Activated B cell treated with CpG ODN at 0.5 μM for 24 hours (primary cell): ENCODE results near the gene CETN3. TPM values are rescaled to one million over a fixed set of nuclear protein-coding genes. Genes with fewer than 3 reads are reported as not detected.

ENCODE experiments used
- ATAC-seq: fragments of 200-7000 bp; cut with Tn5 transposase; one replicate; pipeline ENCODE4 v1.10.0; 2021; ENCODE audit warnings: low read depth, mild to moderate bottlenecking, moderate library complexity
- CTCF ChIA-PET: fragments of 350-600 bp; sonication (Branson Sonifier 250); formaldehyde crosslinking; loops from one replicate; lab custom pipeline; 2021; ENCODE audit warnings: antibody characterized with exemption; lab: Charles Lee
- POLR2A ChIA-PET: fragments of 350-600 bp; sonication (Branson Sonifier 250); formaldehyde crosslinking; loops from one replicate; lab custom pipeline; 2021; ENCODE audit warnings: antibody characterized with exemption; lab: Charles Lee
- DNase-seq: peaks from one replicate; pipeline ENCODE4 v3.0.0; 2022
- H3K27ac Mint-ChIP-seq: one replicate; pipeline ENCODE4 v1.8.0; 2020; ENCODE audit warnings: mixed read lengths
- H3K27me3 Mint-ChIP-seq: one replicate; pipeline ENCODE4 v1.8.0; 2021; ENCODE audit warnings: mixed read lengths
- H3K36me3 Mint-ChIP-seq: one replicate; pipeline ENCODE4 v1.8.0; 2021; ENCODE audit warnings: low read depth, mixed read lengths
- H3K4me1 Mint-ChIP-seq: one replicate; pipeline ENCODE4 v1.8.0; 2021; ENCODE audit warnings: mixed read lengths
- H3K4me3 Mint-ChIP-seq: one replicate; pipeline ENCODE4 v1.8.0; 2020; ENCODE audit warnings: mild to moderate bottlenecking, mixed read lengths
- H3K9me3 Mint-ChIP-seq: one replicate; pipeline ENCODE4 v1.8.0; 2020; ENCODE audit warnings: mixed read lengths
- CTCF ChIP-seq: fragments of 200-600 bp; IDR thresholded peaks from one replicate; pipeline ENCODE4 v1.8.0; 2022; ENCODE audit warnings: antibody characterized with exemption, mild to moderate bottlenecking
- intact Hi-C: fragments of 100-400 bp; cut with micrococcal nuclease; formaldehyde crosslinking; loops from one replicate; pipeline ENCODE4 v1.15.1; 2024
- total RNA-seq: library from RNA; stranded (reverse); gene quantifications from 2 replicates; pipeline ENCODE4 v1.2.3, GENCODE V29; 2022

Gene CETN3
- total RNA-seq, 1 donor from 2014 or later: 20.3 TPM

GRCh38 chr5:90408571-90409317 is 812 bp downstream of the CETN3 start:
- intact Hi-C loops: loop anchor here (1.0 to 5.0 kb wide), 5 partner anchors 66 to 1679 kb away; partner anchors contain the start of genes LYSMD3, MBLAC2 and POLR3G
- Mint-ChIP-seq H3K9me3 (no peaks in the 10 kb centered on the region), H3K27me3 (no peaks in the 10 kb centered on the region), H3K4me1 (peaks cover 11% of the 10 kb centered on the region), H3K27ac (no peak overlapping the region), H3K4me3 (no peak overlapping the region), H3K36me3 (peaks cover 25% of the 10 kb centered on the region)
- ATAC-seq (no peak), DNase-seq (no peak)
- ChIA-PET POLR2A (interaction anchor here (0.5 to 2.6 kb wide), 9 partner anchors 18 to 1519 kb away, joined by 3 to 48 read pairs (median 4); partner anchors contain the start of genes LYSMD3, MBLAC2 and POLR3G), CTCF (interaction anchor here (1.1 kb wide), 1 partner anchor 66 kb away, joined by 3 read pairs; the partner anchor contains the start of genes MBLAC2 and POLR3G)
- TF ChIP-seq CTCF: no peak

- POLR2A ChIA-PET: no interaction called here
- no peaks in the 10 kb centered on the region for H3K9me3 Mint-ChIP-seq
- DNase-seq: no peak
- intact Hi-C loops: loop anchor here (5.0 kb wide), 1 partner anchor 1519 kb away; no protein-coding TSS in a partner anchor
- peaks cover 11% of the 10 kb centered on the region for H3K4me1 Mint-ChIP-seq
- H3K27me3 Mint-ChIP-seq: no peaks in the 10 kb centered on the region
- no peak overlapping the region for H3K27ac Mint-ChIP-seq
- peaks cover 31% of the 10 kb centered on the region for H3K36me3 Mint-ChIP-seq
- no peak for TF ChIP-seq CTCF
- H3K4me3 Mint-ChIP-seq: no peak overlapping the region
- ATAC-seq: no peak
- CTCF ChIA-PET: no interaction called here
These were observed 3.1 kb downstream of the CETN3 start for GRCh38 chr5:90406466-90406865.

GRCh38 chr5:90402521-90403255 is 6.9 kb downstream of the CETN3 start:
- CTCF ChIA-PET: no interaction called here
- DNase-seq: no peak
- peaks cover 55% of the 10 kb centered on the region for H3K36me3 Mint-ChIP-seq
- POLR2A ChIA-PET: no interaction called here
- H3K4me1 Mint-ChIP-seq: peaks cover 11% of the 10 kb centered on the region
- H3K27me3 Mint-ChIP-seq: no peaks in the 10 kb centered on the region
- no peak for ATAC-seq
- intact Hi-C loops: no loop called here
- H3K27ac Mint-ChIP-seq: no peak overlapping the region
- no peak overlapping the region for H3K4me3 Mint-ChIP-seq
- H3K9me3 Mint-ChIP-seq: no peaks in the 10 kb centered on the region
- no peak for TF ChIP-seq CTCF

GRCh38 chr5:90399251-90399650 is 10.3 kb downstream of the CETN3 start:
- Mint-ChIP-seq H3K27ac (no peak overlapping the region), H3K27me3 (no peaks in the 10 kb centered on the region), H3K36me3 (peaks cover 45% of the 10 kb centered on the region), H3K4me1 (no peaks in the 10 kb centered on the region), H3K4me3 (no peak overlapping the region), H3K9me3 (no peaks in the 10 kb centered on the region)
- ATAC-seq (no peak), DNase-seq (no peak)
- CTCF ChIA-PET: interaction anchor here (0.7 kb wide), 1 partner anchor 51 kb away, joined by 3 read pairs; no protein-coding TSS in a partner anchor
- TF ChIP-seq CTCF: no peak
- intact Hi-C loops: no loop called here
- POLR2A ChIA-PET: no interaction called here

GRCh38 chr5:90398726-90399125 is 10.8 kb downstream of the CETN3 start:
- Mint-ChIP-seq H3K4me1 (no peaks in the 10 kb centered on the region), H3K4me3 (no peak overlapping the region), H3K27ac (no peak overlapping the region), H3K9me3 (no peaks in the 10 kb centered on the region), H3K27me3 (no peaks in the 10 kb centered on the region), H3K36me3 (peaks cover 44% of the 10 kb centered on the region)
- ChIA-PET CTCF (no interaction called here), POLR2A (no interaction called here)
- TF ChIP-seq CTCF: no peak
- ATAC-seq: no peak
- no peak for DNase-seq
- intact Hi-C loops: no loop called here
